Measurements from ENCODE around the gene ARMC9. TPM values are rescaled to one million over a fixed set of nuclear protein-coding genes. Genes with fewer than 3 reads are reported as not detected.
A peak's percentile ranks its signal among the peaks of the same experiment; 100 is the strongest.

ARMC9 gene
- polyA plus RNA-seq, 1 donor from 2014 or later, result 1.2 TPM

GRCh38 chr2:231413456-231413855 lies 215.0 kb downstream of the ARMC9 start:
- Mint-ChIP-seq H3K27me3 (peaks cover 13% of the 10 kb centered on the region), H3K4me3 (no peak overlapping the region), H3K9me3 (peaks cover 0 to 6% (median 4%) of the 10 kb centered on the region in 3 donors), H3K36me3 (no peaks in the 10 kb centered on the region), H3K27ac (no peak overlapping the region), H3K4me1 (peaks cover 2 to 10% (median 3%) of the 10 kb centered on the region in 3 donors)

DNA sequence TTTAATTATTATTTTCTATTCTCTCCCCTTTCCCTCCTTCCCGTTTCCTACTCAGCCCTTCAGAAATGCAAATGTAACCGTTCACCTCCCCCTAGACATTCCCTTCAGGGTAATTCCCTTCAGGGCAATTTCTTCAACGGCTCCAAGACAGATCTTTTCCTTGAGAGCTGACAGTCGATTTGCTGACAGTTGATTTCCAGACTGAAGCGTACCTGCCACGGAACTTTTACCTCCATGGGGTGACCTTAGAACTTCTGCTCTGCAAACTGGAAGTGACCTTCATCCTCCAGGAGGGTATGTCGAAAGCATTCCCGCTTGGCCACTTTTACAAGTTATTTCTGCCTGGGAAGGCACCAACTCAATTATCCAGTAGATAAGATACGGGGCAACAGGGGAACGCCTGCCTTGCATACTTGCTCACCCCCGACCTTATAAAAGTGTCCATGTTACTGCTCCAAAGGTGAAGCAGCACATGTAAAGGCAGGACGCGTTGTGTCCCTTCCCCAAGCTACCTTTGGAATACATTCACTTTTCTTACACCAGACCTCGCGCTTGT lies 215.6 kb downstream of the ARMC9 start:
- H3K4me1 Mint-ChIP-seq, result peaks cover 2 to 10% (median 3%) of the 10 kb centered on the region in 3 donors
- H3K4me3 Mint-ChIP-seq, result peak overlapping the region in 1 of 4 donors; percentile 23
- H3K27ac Mint-ChIP-seq, result no peak overlapping the region
- no peaks in the 10 kb centered on the region for H3K36me3 Mint-ChIP-seq
- peaks cover 13% of the 10 kb centered on the region for H3K27me3 Mint-ChIP-seq
- H3K9me3 Mint-ChIP-seq, result peaks cover 0 to 6% (median 4%) of the 10 kb centered on the region in 3 donors

DNA sequence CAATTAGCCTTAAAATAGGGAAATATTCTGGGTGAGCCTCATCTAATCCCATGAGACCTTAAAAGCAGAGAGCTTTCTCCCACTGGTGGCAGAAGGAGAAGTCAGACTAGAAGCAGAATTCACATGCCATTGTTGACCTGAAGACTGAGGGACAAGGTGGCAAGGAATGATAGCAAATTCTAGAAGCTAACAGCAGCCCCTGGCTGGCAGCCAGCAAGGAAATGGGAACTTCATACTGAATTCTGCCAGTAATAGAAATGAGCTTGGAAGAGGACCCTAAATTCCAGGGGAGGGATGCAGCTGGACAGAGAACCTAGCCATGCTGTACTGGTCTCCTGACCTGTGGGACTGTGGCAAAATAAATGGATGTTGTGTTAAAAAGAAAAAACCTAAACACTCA lies 216.6 kb downstream of the ARMC9 start:
- Mint-ChIP-seq H3K4me3 (no peak overlapping the region), H3K27ac (no peak overlapping the region), H3K4me1 (peaks cover 2 to 10% (median 3%) of the 10 kb centered on the region in 3 donors), H3K27me3 (peaks cover 13% of the 10 kb centered on the region), H3K9me3 (peaks cover 0 to 6% (median 4%) of the 10 kb centered on the region in 3 donors), H3K36me3 (no peaks in the 10 kb centered on the region)

GRCh38 chr2:231418820-231419640 lies 220.6 kb downstream of the ARMC9 start:
- no peaks in the 10 kb centered on the region for H3K9me3 Mint-ChIP-seq
- peak overlapping the region in 1 of 3 donors; percentile 57 for H3K27ac Mint-ChIP-seq
- H3K27me3 Mint-ChIP-seq, result peaks cover 4% of the 10 kb centered on the region
- H3K4me1 Mint-ChIP-seq, result peaks cover 0 to 1% (median 0%) of the 10 kb centered on the region in 3 donors
- no peak overlapping the region for H3K4me3 Mint-ChIP-seq
- no peaks in the 10 kb centered on the region for H3K36me3 Mint-ChIP-seq

GRCh38 chr2:231421051-231421580 lies 222.7 kb downstream of the ARMC9 start:
- Mint-ChIP-seq H3K27ac (no peak overlapping the region), H3K4me1 (peaks cover 0 to 1% (median 0%) of the 10 kb centered on the region in 3 donors), H3K27me3 (peaks cover 4% of the 10 kb centered on the region), H3K36me3 (no peaks in the 10 kb centered on the region), H3K9me3 (no peaks in the 10 kb centered on the region), H3K4me3 (no peak overlapping the region)

DNA sequence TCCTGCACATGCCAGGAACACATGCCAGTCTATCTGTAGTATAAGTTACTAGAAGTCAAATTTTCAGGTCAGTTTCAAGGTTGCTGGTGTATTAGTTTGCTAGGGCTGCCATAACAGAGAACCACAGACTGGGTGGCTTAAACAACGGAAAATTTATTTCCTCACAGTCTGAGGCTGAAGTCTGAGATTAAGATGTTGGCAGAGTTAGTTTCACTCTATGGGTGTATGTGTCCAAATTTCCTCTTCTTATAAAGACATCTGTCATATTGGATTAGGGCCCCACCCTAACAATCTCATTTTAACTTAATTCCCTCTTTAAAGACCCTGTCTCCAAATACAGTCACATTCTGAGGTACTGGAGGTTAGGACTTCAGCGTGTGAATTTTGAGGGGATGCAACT lies 223.6 kb downstream of the ARMC9 start:
- Mint-ChIP-seq H3K27ac (no peak overlapping the region), H3K27me3 (peaks cover 3% of the 10 kb centered on the region), H3K9me3 (no peaks in the 10 kb centered on the region), H3K4me1 (peaks cover 0 to 1% (median 0%) of the 10 kb centered on the region in 3 donors), H3K36me3 (no peaks in the 10 kb centered on the region), H3K4me3 (no peak overlapping the region)

GRCh38 chr2:231423176-231423575 lies 224.7 kb downstream of the ARMC9 start:
- no peaks in the 10 kb centered on the region for H3K9me3 Mint-ChIP-seq
- no peak overlapping the region for H3K27ac Mint-ChIP-seq
- no peaks in the 10 kb centered on the region for H3K27me3 Mint-ChIP-seq
- no peaks in the 10 kb centered on the region for H3K36me3 Mint-ChIP-seq
- H3K4me3 Mint-ChIP-seq, result no peak overlapping the region
- peaks cover 0 to 1% (median 0%) of the 10 kb centered on the region in 3 donors for H3K4me1 Mint-ChIP-seq

Other genes with a start within 250 kb of the ARMC9 start
- gene SPATA3, start 202.5 kb upstream of the ARMC9 start, polyA plus RNA-seq, result not detected
- not detected for gene C2orf72, start 161.1 kb upstream of the ARMC9 start, polyA plus RNA-seq
- gene PSMD1, start 141.8 kb upstream of the ARMC9 start, polyA plus RNA-seq, result 38.3 TPM
- not detected for gene HTR2B, start 73.6 kb upstream of the ARMC9 start, polyA plus RNA-seq
- 3.3 TPM for gene B3GNT7, start 197.1 kb downstream of the ARMC9 start, polyA plus RNA-seq